Epidermal melanocyte (primary cell): ENCODE measurements around the gene FRMD4A.

Source experiments
- DNase-seq: peaks from one replicate; pipeline ENCODE4 v3.0.0; 2011; ENCODE audit warnings: low spot score; ENCODE audit not compliant: insufficient read length

Gene FRMD4A

GRCh38 chr10:13708256-13708990 is 622.3 kb downstream of the FRMD4A start:
- DNase-seq, result no peak

- peak; percentile 63 for DNase-seq
Measured at GRCh38 chr10:13707156-13707881, 623.4 kb downstream of the FRMD4A start.

GRCh38 chr10:13706604-13707003 is 624.1 kb downstream of the FRMD4A start:
- no peak for DNase-seq

- no peak for DNase-seq
Measured at GRCh38 chr10:13706175-13706574, 624.5 kb downstream of the FRMD4A start.

GRCh38 chr10:13705526-13706174 is 625.1 kb downstream of the FRMD4A start:
- no peak for DNase-seq

- DNase-seq, result no peak
Measured at GRCh38 chr10:13704964-13705363, 625.8 kb downstream of the FRMD4A start.

GRCh38 chr10:13703997-13704536 is 626.7 kb downstream of the FRMD4A start:
- no peak for DNase-seq

GRCh38 chr10:13703101-13703818 is 627.5 kb downstream of the FRMD4A start:
- no peak for DNase-seq

GRCh38 chr10:13701157-13701919 is 629.4 kb downstream of the FRMD4A start:
- DNase-seq, result no peak

GRCh38 chr10:13700473-13701144 is 630.1 kb downstream of the FRMD4A start:
- DNase-seq, result peak; percentile 70

GRCh38 chr10:13699216-13699615 is 631.5 kb downstream of the FRMD4A start:
- DNase-seq, result no peak

GRCh38 chr10:13698217-13698616 is 632.5 kb downstream of the FRMD4A start:
- no peak for DNase-seq

GRCh38 chr10:13696071-13696470 is 634.7 kb downstream of the FRMD4A start:
- DNase-seq, result no peak

- DNase-seq, result no peak
Measured at GRCh38 chr10:13695588-13695987, 635.1 kb downstream of the FRMD4A start.

GRCh38 chr10:13693783-13694700 is 636.7 kb downstream of the FRMD4A start:
- DNase-seq, result no peak

GRCh38 chr10:13690281-13690825 is 640.4 kb downstream of the FRMD4A start:
- no peak for DNase-seq

- DNase-seq, result no peak
Measured at GRCh38 chr10:13686331-13686752, 644.4 kb downstream of the FRMD4A start.

GRCh38 chr10:13685885-13686284 is 644.8 kb downstream of the FRMD4A start:
- DNase-seq, result no peak
